CD4-positive, alpha-beta T cell treated with Interleukin-15 for 4 hours (primary cell): Measurements from ENCODE around the gene WDR33.

Experiments used
- DNase-seq: peaks from one replicate; pipeline ENCODE4 v3.0.0-alpha.2; 2020; ENCODE audit warnings: low spot score

WDR33 gene

GRCh38 chr2:127719301-127720218 lies 91.4 kb downstream of the WDR33 start:
- no peak for DNase-seq

DNA sequence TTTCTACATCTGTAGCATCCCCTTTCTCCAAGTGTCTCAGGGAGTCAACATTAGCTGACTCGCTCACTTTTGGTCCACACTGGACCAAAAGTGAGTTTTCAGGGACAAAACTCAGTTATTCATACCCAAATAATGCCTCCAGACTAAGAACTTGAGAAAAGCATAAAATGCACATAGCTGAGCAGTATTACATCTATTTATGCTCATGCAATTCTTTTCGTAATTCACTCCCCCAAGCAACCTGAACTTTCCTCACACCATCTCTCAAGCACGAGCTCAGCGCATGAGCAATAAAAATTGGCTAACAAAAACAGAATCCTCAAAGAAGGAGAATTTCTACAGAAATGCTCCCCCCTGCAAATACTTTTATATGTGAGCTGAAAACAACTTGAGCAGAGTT lies 92.7 kb downstream of the WDR33 start:
- no peak for DNase-seq

- no peak for DNase-seq
Observed at GRCh38 chr2:127715778-127716449, 95.1 kb downstream of the WDR33 start.

DNA sequence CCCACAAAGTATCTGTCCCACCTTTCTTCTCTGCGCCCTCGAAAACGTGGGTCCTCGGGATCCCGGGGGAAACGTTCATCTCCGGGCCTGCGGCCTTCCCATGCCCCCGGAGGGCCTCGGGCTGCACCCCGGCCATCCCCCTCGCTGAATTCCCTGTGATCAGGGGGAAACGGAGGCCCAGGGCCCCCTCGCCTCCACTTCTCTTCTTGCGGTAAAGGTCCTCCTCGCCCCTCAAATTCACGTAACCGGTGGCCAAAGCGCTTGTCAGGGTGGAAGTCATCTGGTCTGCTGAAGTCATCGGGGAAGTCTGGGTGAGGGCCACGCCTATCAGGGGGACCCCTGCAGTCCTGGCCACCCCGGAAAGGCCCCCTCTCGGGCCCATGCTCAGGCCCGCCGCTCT lies 97.4 kb downstream of the WDR33 start:
- DNase-seq: no peak

DNA sequence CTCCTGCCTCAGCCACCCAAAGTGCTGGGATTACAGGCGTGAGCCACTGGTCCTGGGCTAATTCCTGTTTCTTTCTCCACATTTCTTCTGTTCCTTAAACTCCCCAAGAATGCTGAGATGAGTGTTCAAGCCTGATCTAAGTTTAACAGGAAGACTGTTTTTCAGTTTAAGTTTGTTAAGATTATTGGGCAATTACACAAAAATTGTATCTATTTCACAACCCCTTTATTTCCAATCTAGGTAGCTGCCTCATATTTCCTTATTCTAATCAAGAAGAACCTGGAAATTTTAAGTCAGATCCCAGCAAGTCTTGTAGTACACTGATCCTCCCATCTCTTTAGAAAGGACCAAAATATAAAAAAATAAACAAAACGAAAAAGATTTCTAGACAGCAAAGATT lies 98.0 kb downstream of the WDR33 start:
- no peak for DNase-seq

DNA sequence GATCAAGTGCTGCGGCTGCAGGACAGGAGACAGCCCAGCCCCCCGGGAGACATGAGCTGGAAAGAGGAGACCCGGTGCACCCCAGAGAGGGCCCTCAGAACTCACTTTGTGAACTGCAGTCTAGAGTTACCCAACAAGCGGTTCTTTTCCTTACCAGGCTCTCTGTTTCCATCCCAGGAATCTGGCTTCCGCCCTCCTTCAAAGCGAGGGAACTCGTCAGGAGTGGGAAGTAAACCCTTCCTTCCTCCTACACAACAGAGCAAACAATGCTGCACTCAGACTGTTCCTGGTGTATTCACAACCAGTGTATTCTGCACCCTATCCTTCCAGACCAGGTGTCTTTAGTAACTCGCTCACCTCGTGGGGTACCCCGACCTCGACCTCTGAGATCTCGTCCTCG lies 101.6 kb downstream of the WDR33 start:
- DNase-seq: no peak

GRCh38 chr2:127707890-127708648 lies 102.9 kb downstream of the WDR33 start:
- DNase-seq: no peak

GRCh38 chr2:127706215-127706990 lies 104.6 kb downstream of the WDR33 start:
- no peak for DNase-seq

GRCh38 chr2:127705391-127706065 lies 105.4 kb downstream of the WDR33 start:
- no peak for DNase-seq

DNA sequence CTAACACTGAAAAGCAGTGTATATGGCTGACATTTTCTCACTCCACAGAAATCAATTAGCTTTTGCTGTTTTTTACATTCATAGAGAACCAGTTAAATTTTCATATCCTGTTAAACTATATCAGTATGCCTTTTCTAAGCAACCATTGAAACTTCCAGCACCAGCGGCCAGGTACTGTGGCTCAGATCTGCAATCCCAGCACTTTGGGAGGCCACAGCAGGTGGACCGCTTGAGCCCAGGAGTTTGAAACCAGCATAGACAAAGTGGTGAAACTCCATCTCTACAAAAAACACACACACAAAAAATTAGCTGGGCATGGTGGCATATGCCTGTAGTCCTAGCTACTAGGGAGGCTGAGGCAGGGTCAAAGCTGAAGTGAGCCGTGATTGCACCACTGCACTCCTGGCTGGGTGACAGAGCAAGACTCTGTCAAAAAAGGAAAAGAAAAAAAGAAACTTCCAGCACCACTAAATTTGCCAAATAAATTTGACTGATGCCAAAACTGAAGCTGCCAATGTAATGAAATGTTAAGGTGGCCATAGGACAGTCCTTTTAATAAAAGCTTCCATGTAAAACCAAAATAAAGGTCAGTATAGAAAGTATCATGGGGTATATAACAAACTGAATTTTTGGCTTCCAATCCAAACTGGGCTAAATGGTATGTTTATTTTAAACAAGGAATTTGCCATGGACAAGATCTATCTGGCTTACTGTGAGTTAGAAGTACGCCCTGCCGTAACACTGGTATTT lies 106.2 kb downstream of the WDR33 start:
- DNase-seq: no peak

GRCh38 chr2:127703282-127703681 lies 107.7 kb downstream of the WDR33 start:
- DNase-seq: no peak

DNA sequence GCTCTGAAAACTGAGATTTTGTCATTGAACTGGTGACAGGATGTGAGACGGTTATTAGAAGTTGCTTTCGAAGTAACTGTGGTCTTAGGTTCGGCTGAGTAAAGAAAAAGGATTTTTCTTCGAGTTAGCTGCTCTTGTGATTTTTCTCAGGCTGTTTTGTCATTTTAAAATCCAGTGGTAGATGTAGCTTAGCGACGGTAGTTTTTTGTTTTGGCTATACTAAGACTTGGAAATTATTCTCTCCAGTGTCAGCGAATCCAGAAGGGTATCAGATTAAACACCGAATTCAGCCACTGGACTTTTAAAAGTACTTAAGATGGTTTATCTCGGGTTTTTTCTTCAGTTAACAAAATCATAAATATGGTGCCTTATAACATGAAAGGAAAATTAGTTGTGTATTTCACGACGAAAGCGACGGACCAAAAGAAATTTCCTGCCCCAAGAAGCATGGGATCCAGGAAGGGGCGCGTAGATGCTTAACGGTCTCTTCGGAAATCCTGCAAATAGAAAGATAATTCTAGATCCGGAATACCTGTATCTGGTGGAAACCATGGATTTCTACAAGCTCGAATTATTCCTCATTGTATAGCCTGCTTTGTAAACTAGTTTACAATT lies 108.5 kb downstream of the WDR33 start:
- no peak for DNase-seq

DNA sequence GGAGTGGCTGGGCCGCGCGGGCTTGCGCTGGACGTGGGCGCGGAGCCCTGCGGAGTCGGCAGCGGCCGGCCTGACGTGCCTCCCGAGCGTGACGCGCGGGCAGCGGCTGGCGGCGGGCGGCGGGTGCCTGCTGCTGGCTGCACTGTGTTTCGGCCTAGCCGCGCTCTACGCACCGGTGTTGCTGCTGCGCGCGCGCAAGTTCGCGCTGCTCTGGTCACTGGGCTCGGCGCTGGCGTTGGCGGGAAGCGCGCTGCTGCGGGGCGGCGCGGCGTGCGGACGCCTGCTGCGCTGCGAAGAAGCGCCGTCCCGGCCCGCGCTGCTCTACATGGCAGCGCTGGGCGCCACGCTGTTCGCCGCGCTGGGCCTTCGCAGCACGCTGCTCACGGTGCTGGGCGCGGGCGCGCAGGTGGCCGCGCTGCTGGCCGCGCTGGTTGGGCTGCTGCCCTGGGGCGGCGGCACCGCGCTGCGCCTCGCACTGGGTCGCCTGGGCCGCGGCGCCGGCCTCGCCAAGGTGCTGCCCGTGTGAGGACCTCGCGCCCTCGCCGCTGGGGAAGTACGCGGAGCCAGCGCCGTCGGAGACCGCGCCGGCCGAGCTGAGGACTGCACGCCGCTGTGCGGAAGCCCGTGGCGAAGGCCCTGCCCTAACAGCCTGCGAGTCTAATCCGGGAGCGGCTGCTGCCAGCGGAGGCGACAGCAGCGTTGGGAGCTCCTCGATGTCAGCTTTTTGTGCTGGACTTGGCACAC lies 109.1 kb downstream of the WDR33 start:
- DNase-seq: peak; percentile 82

- peak; percentile 92 for DNase-seq
Observed at GRCh38 chr2:127701193-127701650, 109.7 kb downstream of the WDR33 start, which contains the start of gene SFT2D3. Gene SFT2D3, plus strand, starts transcription at chr2:127701497. Its CDS starts 32 bp downstream, at chr2:127701529.

GRCh38 chr2:127700527-127701192 lies 110.3 kb downstream of the WDR33 start:
- DNase-seq: peak; percentile 31

GRCh38 chr2:127698553-127699355 lies 112.2 kb downstream of the WDR33 start:
- no peak for DNase-seq

GRCh38 chr2:127697482-127698180 lies 113.3 kb downstream of the WDR33 start:
- DNase-seq: no peak
